SJCRH30 (cell line): ENCODE results near the gene CUL3. TPM values are rescaled to one million over a fixed set of nuclear protein-coding genes. Genes with fewer than 3 reads are reported as not detected.
"Not testable (repeated sequence)": the region's sequence is repeated elsewhere in the genome, so short reads cannot be mapped to it uniquely, and the experiment has no call there.

Experiments
- DNase-seq, 2 experiments: peaks; one replicate each; pipeline ENCODE4 v3.0.0-alpha.2; 2015 to 2020
- H3K27ac ChIP-seq: fragments of 250-450 bp; sonication (Bioruptor Pico); 2 replicates; pipeline ENCODE4 v1.5.1; 2020; ENCODE audit warnings: mild to moderate bottlenecking, moderate library complexity
- H3K27me3 ChIP-seq: fragments of 250-450 bp; sonication (Bioruptor Pico); 2 replicates; pipeline ENCODE4 v1.5.1; 2020; ENCODE audit warnings: mild to moderate bottlenecking, moderate library complexity
- H3K36me3 ChIP-seq: fragments of 250-450 bp; sonication (Bioruptor Pico); 2 replicates; pipeline ENCODE4 v1.5.1; 2020; ENCODE audit warnings: mild to moderate bottlenecking, moderate library complexity
- H3K4me1 ChIP-seq: fragments of 250-450 bp; sonication (Bioruptor Pico); 2 replicates; pipeline ENCODE4 v1.5.1; 2020; ENCODE audit warnings: mild to moderate bottlenecking, moderate library complexity
- H3K4me3 ChIP-seq: fragments of 250-450 bp; sonication (Bioruptor Pico); 2 replicates; pipeline ENCODE4 v1.5.1; 2020; ENCODE audit warnings: mild to moderate bottlenecking, moderate library complexity
- H3K9me3 ChIP-seq: fragments of 250-450 bp; sonication (Bioruptor Pico); replicated peaks from 2 replicates; pipeline ENCODE4 v1.5.1; 2020; ENCODE audit warnings: mild to moderate bottlenecking, moderate library complexity
- total RNA-seq: library from RNA; depleted of rRNA; stranded (reverse); fragments of >200 nt; shearing (Covaris generic); gene quantifications from 2 replicates; pipeline ENCODE4 v1.2.3, GENCODE V29; 2014

Gene CUL3
- total RNA-seq, 1 experiment from 2014 or later: 160 TPM

- Histone ChIP-seq H3K4me1 (0 out of 2 replicates have a peak, but pooled peaks cover 5% of the 10 kb centered on the region), H3K9me3 (no peaks in the 10 kb centered on the region), H3K36me3 (peaks cover 61% of the 10 kb centered on the region), H3K27ac (no peak overlapping the region), H3K27me3 (no peaks in the 10 kb centered on the region), H3K4me3 (no peak overlapping the region)
- no peak for DNase-seq
Observed at GRCh38 chr2:224543939-224544338, 41.2 kb downstream of the CUL3 start.

GRCh38 chr2:224538561-224539138, 46.5 kb downstream of the CUL3 start:
- H3K27me3 ChIP-seq: no peaks in the 10 kb centered on the region
- H3K27ac ChIP-seq: no peak overlapping the region
- DNase-seq: no peak

GRCh38 chr2:224532931-224533330, 52.2 kb downstream of the CUL3 start:
- peaks cover 31% of the 10 kb centered on the region for H3K4me1 ChIP-seq
- H3K27ac ChIP-seq: peak overlapping the region; percentile 64
- H3K27me3 ChIP-seq: no peaks in the 10 kb centered on the region
- H3K4me3 ChIP-seq: no peak overlapping the region
- no peak for DNase-seq
- H3K36me3 ChIP-seq: peaks cover 60% of the 10 kb centered on the region
- no peaks in the 10 kb centered on the region for H3K9me3 ChIP-seq

More at GRCh38 chr2:224538561-224539138, 46.5 kb downstream of the CUL3 start:
- Histone ChIP-seq H3K4me3 (no peak overlapping the region), H3K36me3 (peaks cover 69% of the 10 kb centered on the region), H3K4me1 (peaks cover 9% of the 10 kb centered on the region), H3K9me3 (no peaks in the 10 kb centered on the region)

- Histone ChIP-seq H3K27ac (no peak overlapping the region; the same call in 1 of the 2 replicates), H3K9me3 (no peaks in the 10 kb centered on the region), H3K36me3 (peaks cover 62% of the 10 kb centered on the region), H3K27me3 (no peaks in the 10 kb centered on the region), H3K4me3 (no peak overlapping the region), H3K4me1 (peaks cover 35% of the 10 kb centered on the region)
- no peak for DNase-seq
Observed at GRCh38 chr2:224532441-224532840, 52.7 kb downstream of the CUL3 start.

- peak overlapping the region; percentile 49 for H3K27ac ChIP-seq
- peaks cover 48% of the 10 kb centered on the region for H3K36me3 ChIP-seq
- peak; percentile 10 to 67 for DNase-seq
- H3K4me3 ChIP-seq: no peak overlapping the region
- no peaks in the 10 kb centered on the region for H3K9me3 ChIP-seq
- peaks cover 30% of the 10 kb centered on the region for H3K4me1 ChIP-seq
- no peaks in the 10 kb centered on the region for H3K27me3 ChIP-seq
Observed at GRCh38 chr2:224528171-224528570, 57.0 kb downstream of the CUL3 start.

- Histone ChIP-seq H3K4me1 (peaks cover 24% of the 10 kb centered on the region), H3K9me3 (no peaks in the 10 kb centered on the region), H3K27me3 (no peaks in the 10 kb centered on the region), H3K27ac (no peak overlapping the region), H3K4me3 (no peak overlapping the region), H3K36me3 (peaks cover 40% of the 10 kb centered on the region)
- DNase-seq: no peak
Observed at GRCh38 chr2:224525774-224526173, 59.4 kb downstream of the CUL3 start.

GRCh38 chr2:224524657-224525056, 60.5 kb downstream of the CUL3 start:
- no peak overlapping the region for H3K4me3 ChIP-seq
- no peaks in the 10 kb centered on the region for H3K9me3 ChIP-seq
- H3K27me3 ChIP-seq: no peaks in the 10 kb centered on the region
- H3K4me1 ChIP-seq: peaks cover 24% of the 10 kb centered on the region
- peaks cover 36% of the 10 kb centered on the region for H3K36me3 ChIP-seq
- H3K27ac ChIP-seq: no peak overlapping the region
- DNase-seq: no peak

- Histone ChIP-seq H3K4me1 (peaks cover 23% of the 10 kb centered on the region), H3K36me3 (peaks cover 32% of the 10 kb centered on the region), H3K27ac (no peak overlapping the region), H3K9me3 (no peaks in the 10 kb centered on the region), H3K4me3 (no peak overlapping the region), H3K27me3 (no peaks in the 10 kb centered on the region)
- DNase-seq: no peak
Observed at GRCh38 chr2:224523626-224524577, 61.3 kb downstream of the CUL3 start.

- DNase-seq, H3K4me1 ChIP-seq, H3K27me3 ChIP-seq, H3K27ac ChIP-seq, H3K4me3 ChIP-seq, H3K9me3 ChIP-seq: not testable (repeated sequence)
- peaks cover 34% of the 10 kb centered on the region for H3K36me3 ChIP-seq
Observed at GRCh38 chr2:224522483-224522882, 62.7 kb downstream of the CUL3 start.

GRCh38 chr2:224520064-224520463, 65.1 kb downstream of the CUL3 start:
- Histone ChIP-seq H3K27me3 (no peaks in the 10 kb centered on the region), H3K27ac (no peak overlapping the region), H3K4me3 (no peak overlapping the region), H3K4me1 (no peaks in the 10 kb centered on the region), H3K36me3 (peaks cover 33% of the 10 kb centered on the region), H3K9me3 (no peaks in the 10 kb centered on the region)
- no peak for DNase-seq

- H3K4me3 ChIP-seq: no peak overlapping the region
- peaks cover 41% of the 10 kb centered on the region for H3K36me3 ChIP-seq
- H3K4me1 ChIP-seq: no peaks in the 10 kb centered on the region
- no peak for DNase-seq
- H3K27me3 ChIP-seq: no peaks in the 10 kb centered on the region
- H3K27ac ChIP-seq: no peak overlapping the region
- no peaks in the 10 kb centered on the region for H3K9me3 ChIP-seq
Observed at GRCh38 chr2:224518806-224519580, 66.2 kb downstream of the CUL3 start.

- no peak for DNase-seq
- Histone ChIP-seq H3K9me3 (no peaks in the 10 kb centered on the region), H3K4me3 (no peak overlapping the region), H3K27ac (no peak overlapping the region), H3K4me1 (no peaks in the 10 kb centered on the region), H3K36me3 (peaks cover 43% of the 10 kb centered on the region), H3K27me3 (no peaks in the 10 kb centered on the region)
Observed at GRCh38 chr2:224517963-224518362, 67.2 kb downstream of the CUL3 start.

- H3K9me3 ChIP-seq, H3K4me1 ChIP-seq, H3K4me3 ChIP-seq, DNase-seq, H3K27me3 ChIP-seq, H3K27ac ChIP-seq: not testable (repeated sequence)
- H3K36me3 ChIP-seq: peaks cover 52% of the 10 kb centered on the region
Observed at GRCh38 chr2:224516393-224516792, 68.8 kb downstream of the CUL3 start.

GRCh38 chr2:224513991-224514390, 71.2 kb downstream of the CUL3 start:
- peaks cover 55% of the 10 kb centered on the region for H3K36me3 ChIP-seq
- H3K27me3 ChIP-seq: no peaks in the 10 kb centered on the region
- no peak overlapping the region for H3K27ac ChIP-seq
- DNase-seq: no peak
- no peak overlapping the region for H3K4me3 ChIP-seq
- H3K9me3 ChIP-seq: no peaks in the 10 kb centered on the region
- no peaks in the 10 kb centered on the region for H3K4me1 ChIP-seq

- Histone ChIP-seq H3K27ac (no peak overlapping the region), H3K4me3 (no peak overlapping the region), H3K9me3 (no peaks in the 10 kb centered on the region), H3K36me3 (peaks cover 64% of the 10 kb centered on the region), H3K4me1 (no peaks in the 10 kb centered on the region), H3K27me3 (no peaks in the 10 kb centered on the region)
- DNase-seq: no peak
Observed at GRCh38 chr2:224507789-224508188, 77.4 kb downstream of the CUL3 start.
